ENCODE results near the gene CGNL1.

The CGNL1 gene

DNA sequence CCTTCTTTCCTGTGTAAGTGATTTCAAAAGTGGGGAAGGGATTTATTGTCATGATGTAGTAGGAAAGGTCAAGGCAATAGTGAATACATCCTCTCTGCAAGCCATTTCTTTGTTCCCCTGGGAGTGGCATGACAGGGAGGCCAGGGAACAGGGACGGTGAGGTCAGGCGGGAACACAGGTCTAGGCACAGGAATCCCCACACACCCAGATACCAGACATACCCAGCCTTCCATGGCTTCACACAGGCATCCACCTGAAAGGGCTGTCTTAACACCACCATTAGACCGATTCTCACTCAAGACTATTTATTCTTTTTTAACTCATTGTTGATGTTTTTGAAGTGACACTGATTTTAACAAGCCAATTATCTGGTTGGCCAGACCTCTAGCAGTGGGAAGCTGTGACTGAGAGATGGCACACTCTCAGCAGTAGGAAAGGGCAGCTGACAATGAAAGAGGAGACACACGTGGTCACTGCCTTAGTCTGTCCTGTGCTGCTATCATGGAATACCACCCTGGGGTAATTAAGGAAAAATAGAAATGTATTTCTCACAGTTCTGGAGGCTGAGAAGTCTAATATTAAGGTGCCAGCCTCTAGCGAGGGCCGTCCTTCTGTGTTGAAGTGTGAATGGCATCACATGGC is 140.8 kb downstream of the CGNL1 start:
- TF ChIP-seq CTCF (conservative IDR thresholded peaks at IDR 0.05; ENCODE audit: low read length): no peak
- DNase-seq (ENCODE audit: low read depth): no peak
- H3K4me3 ChIP-seq (ENCODE audit: low read length): no peak overlapping the region

GRCh38 chr15:57518779-57519405 is 142.6 kb downstream of the CGNL1 start:
- no peak overlapping the region for H3K4me3 ChIP-seq (ENCODE audit: low read length)
- no peak for DNase-seq (ENCODE audit: low read depth)
- TF ChIP-seq CTCF (conservative IDR thresholded peaks at IDR 0.05; ENCODE audit: low read length): no peak

DNA sequence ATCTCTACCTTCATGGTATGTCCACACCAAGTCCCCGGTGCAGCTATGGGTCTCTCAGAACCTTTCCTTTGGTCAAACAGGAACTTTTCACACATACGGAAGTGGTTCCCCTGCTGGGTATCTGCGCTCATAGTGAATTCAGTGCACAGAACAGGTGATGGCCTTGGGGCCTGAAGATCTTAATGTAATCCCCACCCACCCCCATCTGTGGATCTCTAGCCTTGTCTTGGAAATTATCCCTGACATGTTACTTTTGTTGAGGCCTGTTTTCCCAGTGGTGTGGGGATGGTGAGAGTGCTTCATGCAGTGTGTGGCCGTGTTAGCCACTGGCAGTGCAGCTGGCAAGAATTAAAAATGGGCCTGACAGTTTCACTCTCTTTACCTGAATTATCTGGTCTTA is 143.5 kb downstream of the CGNL1 start:
- H3K4me3 ChIP-seq (ENCODE audit: low read length): no peak overlapping the region
- TF ChIP-seq CTCF (conservative IDR thresholded peaks at IDR 0.05; ENCODE audit: low read length): no peak
- DNase-seq (ENCODE audit: low read depth): no peak

DNA sequence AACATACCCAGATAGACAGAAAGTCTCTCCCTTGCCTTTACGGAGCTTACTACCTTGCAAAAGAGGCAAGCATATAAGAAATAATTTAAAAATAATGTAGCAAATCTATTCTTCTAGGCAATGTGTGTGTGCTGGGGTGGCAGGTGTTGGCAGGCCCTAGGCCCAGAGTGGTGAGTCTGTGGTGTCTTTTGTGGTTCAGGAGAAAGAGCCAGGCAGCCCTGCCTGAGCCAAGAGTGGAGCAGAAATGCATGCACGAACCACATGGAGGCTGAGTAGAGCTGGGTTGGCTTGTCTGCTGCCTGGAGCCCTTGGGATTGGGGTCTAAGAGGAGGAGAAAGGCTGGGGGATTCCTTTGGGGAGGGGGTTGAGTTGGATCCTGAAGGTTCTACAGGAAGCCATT is 145.2 kb downstream of the CGNL1 start:
- no peak for TF ChIP-seq CTCF (conservative IDR thresholded peaks at IDR 0.05; ENCODE audit: low read length)
- no peak overlapping the region for H3K4me3 ChIP-seq (ENCODE audit: low read length)
- no peak for DNase-seq (ENCODE audit: low read depth)

- no peak for TF ChIP-seq CTCF (conservative IDR thresholded peaks at IDR 0.05; ENCODE audit: low read length)
- no peak for DNase-seq (ENCODE audit: low read depth)
- no peak overlapping the region for H3K4me3 ChIP-seq (ENCODE audit: low read length)
These were observed 145.8 kb downstream of the CGNL1 start for GRCh38 chr15:57522148-57522547.

- no peak for DNase-seq (ENCODE audit: low read depth)
- no peak for TF ChIP-seq CTCF (conservative IDR thresholded peaks at IDR 0.05; ENCODE audit: low read length)
- no peak overlapping the region for H3K4me3 ChIP-seq (ENCODE audit: low read length)
These were observed 149.3 kb downstream of the CGNL1 start for GRCh38 chr15:57525581-57525980.

- H3K4me3 ChIP-seq (ENCODE audit: low read length): no peak overlapping the region
- no peak for TF ChIP-seq CTCF (conservative IDR thresholded peaks at IDR 0.05; ENCODE audit: low read length)
- DNase-seq (ENCODE audit: low read depth): no peak
These were observed 149.8 kb downstream of the CGNL1 start for GRCh38 chr15:57526076-57526475.

Data from AG10803 (cell line).